Measurements from ENCODE around the gene RAB27A.

DNA sequence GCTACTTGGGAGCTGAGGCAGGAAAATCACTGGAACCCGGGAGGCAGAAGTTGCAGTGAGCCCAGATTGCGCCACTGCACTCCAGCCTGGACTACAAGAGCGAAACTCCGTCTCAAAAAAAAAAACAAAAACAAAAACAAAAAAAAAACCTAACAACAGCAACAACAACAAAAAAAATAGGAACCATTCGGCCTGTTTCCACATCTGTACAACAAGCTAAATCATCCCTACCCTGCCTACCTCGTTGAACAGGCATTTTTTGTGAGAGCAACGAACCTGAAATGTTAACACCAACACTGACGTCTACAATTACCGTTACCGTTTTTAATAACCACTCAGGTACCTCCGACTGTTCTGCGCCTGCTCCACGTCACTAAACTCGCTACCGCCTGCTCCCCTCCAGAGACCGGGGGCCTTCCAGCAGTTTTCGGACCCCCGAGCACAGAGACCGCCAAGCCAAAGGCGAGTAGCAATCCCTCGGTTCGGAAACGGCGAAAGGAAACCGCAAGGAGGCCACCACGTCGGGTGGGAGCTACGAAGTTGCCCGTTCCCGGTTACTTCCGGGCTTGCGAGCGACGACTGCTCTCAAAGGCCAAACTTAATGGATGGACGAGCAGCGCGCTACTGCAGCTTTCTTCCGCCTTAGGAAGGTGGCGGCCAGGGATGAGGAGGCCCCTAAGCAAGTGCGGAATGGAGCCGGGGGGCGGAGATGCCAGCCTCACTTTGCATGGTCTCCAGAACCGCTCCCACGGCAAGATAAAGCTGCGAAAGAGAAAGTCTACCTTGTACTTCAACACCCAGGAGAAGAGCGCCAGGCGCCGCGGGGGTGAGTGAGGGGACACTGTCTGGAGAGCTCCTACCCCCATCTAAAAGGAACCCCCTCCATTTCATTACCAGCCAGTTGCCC, 29.2 kb upstream of the RAB27A start, which contains the start of the genes PIGB and PIGBOS1:
- TF ChIP-seq, protein P1, sequence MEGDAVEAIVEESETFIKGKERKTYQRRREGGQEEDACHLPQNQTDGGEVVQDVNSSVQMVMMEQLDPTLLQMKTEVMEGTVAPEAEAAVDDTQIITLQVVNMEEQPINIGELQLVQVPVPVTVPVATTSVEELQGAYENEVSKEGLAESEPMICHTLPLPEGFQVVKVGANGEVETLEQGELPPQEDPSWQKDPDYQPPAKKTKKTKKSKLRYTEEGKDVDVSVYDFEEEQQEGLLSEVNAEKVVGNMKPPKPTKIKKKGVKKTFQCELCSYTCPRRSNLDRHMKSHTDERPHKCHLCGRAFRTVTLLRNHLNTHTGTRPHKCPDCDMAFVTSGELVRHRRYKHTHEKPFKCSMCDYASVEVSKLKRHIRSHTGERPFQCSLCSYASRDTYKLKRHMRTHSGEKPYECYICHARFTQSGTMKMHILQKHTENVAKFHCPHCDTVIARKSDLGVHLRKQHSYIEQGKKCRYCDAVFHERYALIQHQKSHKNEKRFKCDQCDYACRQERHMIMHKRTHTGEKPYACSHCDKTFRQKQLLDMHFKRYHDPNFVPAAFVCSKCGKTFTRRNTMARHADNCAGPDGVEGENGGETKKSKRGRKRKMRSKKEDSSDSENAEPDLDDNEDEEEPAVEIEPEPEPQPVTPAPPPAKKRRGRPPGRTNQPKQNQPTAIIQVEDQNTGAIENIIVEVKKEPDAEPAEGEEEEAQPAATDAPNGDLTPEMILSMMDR (IDR thresholded peaks at IDR 0.05) = peak in 2 of 3 experiments; percentile 15 to 24
- TF ChIP-seq POLR2A (IDR thresholded peaks at IDR 0.05; ENCODE audit: low read depth) = peak; percentile 7

All from esophagus muscularis mucosa (tissue), 3 donors.